ENCODE measurements around the gene MYG1. TPM values are rescaled to one million over a fixed set of nuclear protein-coding genes. Genes with fewer than 3 reads are reported as not detected.
A peak's percentile ranks its signal among the peaks of the same experiment; 100 is the strongest.

MYG1 gene
- total RNA-seq, 4 donors from 2014 or later: 18.4 to 25.6 (median 24.8) TPM

DNA sequence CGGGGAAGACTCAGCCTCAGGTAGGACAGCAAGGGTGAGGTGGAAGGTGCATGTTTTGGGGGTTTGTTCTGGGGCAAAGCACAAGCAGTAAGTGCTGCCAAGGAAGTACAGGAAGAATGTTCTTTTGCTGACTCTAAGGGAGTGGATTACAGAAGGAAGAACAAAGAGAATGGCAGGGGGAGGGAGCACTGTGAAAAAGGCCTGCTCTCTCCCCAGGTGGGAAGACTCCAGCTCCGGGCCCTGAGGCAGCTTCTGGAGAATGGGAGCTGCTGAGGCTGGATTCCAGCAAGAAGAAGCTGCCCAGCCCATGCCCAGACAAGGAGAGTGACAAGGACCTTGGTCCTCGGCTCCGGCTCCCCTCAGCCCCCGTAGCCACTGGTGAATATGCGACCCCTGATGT, 11.2 kb upstream of the MYG1 start:
- Histone ChIP-seq H3K27ac (no peak overlapping the region), H3K4me3 (no peak overlapping the region), H3K9me3 (no peaks in the 10 kb centered on the region), H3K4me1 (no peaks in the 10 kb centered on the region), H3K27me3 (no peaks in the 10 kb centered on the region), H3K36me3 (peaks cover 0 to 11% (median 0%) of the 10 kb centered on the region in 3 donors)
- TF ChIP-seq, protein P1, sequence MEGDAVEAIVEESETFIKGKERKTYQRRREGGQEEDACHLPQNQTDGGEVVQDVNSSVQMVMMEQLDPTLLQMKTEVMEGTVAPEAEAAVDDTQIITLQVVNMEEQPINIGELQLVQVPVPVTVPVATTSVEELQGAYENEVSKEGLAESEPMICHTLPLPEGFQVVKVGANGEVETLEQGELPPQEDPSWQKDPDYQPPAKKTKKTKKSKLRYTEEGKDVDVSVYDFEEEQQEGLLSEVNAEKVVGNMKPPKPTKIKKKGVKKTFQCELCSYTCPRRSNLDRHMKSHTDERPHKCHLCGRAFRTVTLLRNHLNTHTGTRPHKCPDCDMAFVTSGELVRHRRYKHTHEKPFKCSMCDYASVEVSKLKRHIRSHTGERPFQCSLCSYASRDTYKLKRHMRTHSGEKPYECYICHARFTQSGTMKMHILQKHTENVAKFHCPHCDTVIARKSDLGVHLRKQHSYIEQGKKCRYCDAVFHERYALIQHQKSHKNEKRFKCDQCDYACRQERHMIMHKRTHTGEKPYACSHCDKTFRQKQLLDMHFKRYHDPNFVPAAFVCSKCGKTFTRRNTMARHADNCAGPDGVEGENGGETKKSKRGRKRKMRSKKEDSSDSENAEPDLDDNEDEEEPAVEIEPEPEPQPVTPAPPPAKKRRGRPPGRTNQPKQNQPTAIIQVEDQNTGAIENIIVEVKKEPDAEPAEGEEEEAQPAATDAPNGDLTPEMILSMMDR (IDR thresholded peaks at IDR 0.05): no peak
- no peak for TF ChIP-seq POLR2A (IDR thresholded peaks at IDR 0.05)
- DNase-seq: no peak

DNA sequence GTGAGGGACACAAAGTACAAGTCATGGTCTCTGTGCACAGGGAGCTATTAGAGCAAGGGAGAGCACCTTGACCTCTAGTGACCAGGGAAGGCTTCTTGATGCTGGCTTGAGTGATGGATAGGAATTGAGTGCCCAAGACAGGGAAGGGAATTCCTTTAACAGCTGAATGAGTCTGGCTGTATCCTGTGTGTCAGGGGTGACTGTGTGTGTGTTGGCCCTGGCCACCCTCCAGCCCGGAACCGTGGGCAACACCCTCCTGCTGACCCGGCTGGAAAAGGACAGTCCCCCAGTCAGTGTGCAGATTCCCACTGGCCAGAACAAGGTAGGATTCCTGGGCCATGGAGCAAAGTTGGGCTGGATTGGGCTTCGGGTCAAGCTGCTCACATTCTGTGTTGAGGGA, 9.6 kb upstream of the MYG1 start:
- Histone ChIP-seq H3K36me3 (peaks cover 0 to 8% (median 0%) of the 10 kb centered on the region in 3 donors), H3K4me3 (no peak overlapping the region), H3K4me1 (peaks cover 0 to 3% (median 0%) of the 10 kb centered on the region in 4 donors), H3K27ac (no peak overlapping the region), H3K27me3 (no peaks in the 10 kb centered on the region), H3K9me3 (no peaks in the 10 kb centered on the region)
- DNase-seq: no peak
- TF ChIP-seq, protein P1 (IDR thresholded peaks at IDR 0.05): no peak
- TF ChIP-seq POLR2A (IDR thresholded peaks at IDR 0.05): no peak

DNA sequence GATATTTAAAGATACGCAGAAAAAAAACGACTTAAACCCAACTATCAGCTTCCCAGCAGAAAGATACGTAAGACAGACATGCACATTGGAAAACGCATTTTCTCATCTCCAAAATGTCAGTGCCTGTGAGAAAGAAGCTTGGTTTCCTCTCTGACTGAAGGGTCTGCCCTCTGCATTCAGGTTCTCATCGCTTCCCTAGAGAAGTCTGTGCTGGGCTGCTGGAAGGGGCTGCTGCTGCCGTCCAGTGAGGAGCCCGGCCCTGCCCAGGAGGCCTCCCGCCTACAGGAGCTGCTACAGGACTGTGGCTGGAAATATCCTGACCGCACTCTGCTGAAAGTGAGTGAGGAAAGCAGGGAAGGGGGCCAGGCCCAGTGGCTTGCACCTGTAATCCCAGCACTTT, 8.8 kb upstream of the MYG1 start:
- no peak overlapping the region for H3K4me3 ChIP-seq
- peaks cover 0 to 6% (median 0%) of the 10 kb centered on the region in 4 donors for H3K4me1 ChIP-seq
- H3K36me3 ChIP-seq: peaks cover 0 to 8% (median 0%) of the 10 kb centered on the region in 3 donors
- H3K27me3 ChIP-seq: no peaks in the 10 kb centered on the region
- H3K27ac ChIP-seq: no peak overlapping the region
- DNase-seq: no peak
- no peaks in the 10 kb centered on the region for H3K9me3 ChIP-seq
- TF ChIP-seq, protein P1 (IDR thresholded peaks at IDR 0.05): no peak
- TF ChIP-seq POLR2A (IDR thresholded peaks at IDR 0.05): no peak

DNA sequence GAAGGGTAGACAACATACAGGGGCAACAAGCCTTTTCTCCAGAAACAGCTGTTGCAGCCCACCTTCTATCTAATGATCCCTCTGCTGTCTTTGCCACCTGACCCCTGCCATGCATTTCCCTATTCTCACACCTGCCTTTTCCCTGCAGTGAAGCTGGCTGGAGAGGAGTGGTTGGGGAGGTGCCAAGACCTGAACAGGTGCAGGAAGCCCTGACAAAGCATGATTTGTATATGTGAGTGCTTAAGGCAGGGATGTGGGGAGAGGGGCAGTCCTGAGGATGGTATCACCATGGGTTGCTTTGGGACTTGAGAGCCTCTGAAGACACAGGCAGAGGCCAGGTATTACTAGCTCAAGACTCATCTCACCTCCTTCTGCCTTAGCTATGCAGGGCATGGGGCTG, 7.1 kb upstream of the MYG1 start:
- TF ChIP-seq, protein P1 (IDR thresholded peaks at IDR 0.05): no peak
- no peak for TF ChIP-seq POLR2A (IDR thresholded peaks at IDR 0.05)
- H3K27ac ChIP-seq: no peak overlapping the region
- no peaks in the 10 kb centered on the region for H3K27me3 ChIP-seq
- peaks cover 0 to 13% (median 6%) of the 10 kb centered on the region in 4 donors for H3K4me1 ChIP-seq
- no peak overlapping the region for H3K4me3 ChIP-seq
- no peaks in the 10 kb centered on the region for H3K9me3 ChIP-seq
- H3K36me3 ChIP-seq: peaks cover 0 to 8% (median 0%) of the 10 kb centered on the region in 3 donors
- DNase-seq: no peak

DNA sequence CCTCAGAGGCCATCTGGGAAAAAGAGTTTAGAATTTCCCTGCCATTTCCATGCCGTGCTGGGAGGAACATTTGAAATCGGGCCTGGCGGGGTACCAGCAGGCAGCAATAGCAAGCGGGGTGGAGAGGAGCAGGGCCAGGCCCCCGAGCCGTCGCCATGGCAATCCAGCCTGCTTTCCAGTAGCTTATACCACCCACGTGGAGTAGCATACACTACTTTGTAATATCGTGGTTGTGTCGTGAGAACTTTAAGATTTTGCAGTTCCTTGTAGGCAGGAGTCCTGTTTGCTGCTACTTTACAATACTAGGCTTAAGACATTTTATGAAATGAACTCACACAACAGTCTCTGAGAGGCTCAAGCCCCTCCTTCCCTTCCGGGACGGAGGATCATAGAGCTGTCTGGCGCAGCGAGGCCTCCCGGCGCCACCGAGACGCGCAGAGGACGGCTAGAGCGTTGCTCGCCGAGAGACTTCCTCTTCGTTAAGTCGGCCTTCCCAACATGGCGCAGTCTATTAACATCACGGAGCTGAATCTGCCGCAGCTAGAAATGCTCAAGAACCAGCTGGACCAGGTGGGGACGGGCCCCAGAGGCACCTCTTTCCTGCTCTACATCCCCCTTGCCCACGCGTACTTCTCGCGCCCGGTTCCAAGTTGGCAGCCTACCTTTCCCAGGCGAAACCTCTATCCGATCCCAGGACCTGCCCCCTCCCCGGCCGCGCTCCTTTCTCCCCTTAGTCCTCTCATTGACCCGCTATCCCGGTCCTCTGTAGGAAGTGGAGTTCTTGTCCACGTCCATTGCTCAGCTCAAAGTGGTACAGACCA, 4.2 kb upstream of the MYG1 start, which contains the start of gene PFDN5:
TSS of gene PFDN5 (plus strand) at position 473 of the 821 bp plus-strand sequence. CDS start at position 499, 26 bp downstream.
- Histone ChIP-seq H3K36me3 (peaks cover 0 to 10% (median 0%) of the 10 kb centered on the region in 3 donors), H3K4me3 (peak within 1 kb of the TSS; percentile 72 to 95 (median 86)), H3K4me1 (peaks cover 0 to 32% (median 11%) of the 10 kb centered on the region in 4 donors), H3K9me3 (no peaks in the 10 kb centered on the region), H3K27ac (peak within 1 kb of the TSS; percentile 83 to 88 (median 87)), H3K27me3 (no peaks in the 10 kb centered on the region)
- peak; percentile 44 to 68 for TF ChIP-seq POLR2A (IDR thresholded peaks at IDR 0.05)
- TF ChIP-seq, protein P1 (IDR thresholded peaks at IDR 0.05): peak in 4 of 6 experiments; percentile 10 to 49 (median 36)
- DNase-seq: peak; percentile 86 to 95 (median 87)

Measured in Peyer's patch (tissue), 4 donors.